Dermis microvascular lymphatic vessel endothelial cell (primary cell): ENCODE data around the gene ALX4. TPM values are rescaled to one million over a fixed set of nuclear protein-coding genes. Genes with fewer than 3 reads are reported as not detected.
A peak's percentile ranks its signal among the peaks of the same experiment; 100 is the strongest.

Experiments used
- DNase-seq, 2 donors: peaks; one replicate each; pipeline versions ENCODE4 v3.0.0 to v3.0.0-alpha.2; 2010; ENCODE audit warnings: low read depth in 2 of 2
- total RNA-seq: library from RNA; depleted of rRNA; stranded (reverse); fragments of >200 nt; gene quantifications from 2 replicates; pipeline ENCODE4 v1.2.1, GENCODE V29; 2014

ALX4 gene
- total RNA-seq, 1 donor from 2014 or later = not detected

GRCh38 chr11:44335052-44335760, 25.3 kb upstream of the ALX4 start:
- DNase-seq = no peak

DNA sequence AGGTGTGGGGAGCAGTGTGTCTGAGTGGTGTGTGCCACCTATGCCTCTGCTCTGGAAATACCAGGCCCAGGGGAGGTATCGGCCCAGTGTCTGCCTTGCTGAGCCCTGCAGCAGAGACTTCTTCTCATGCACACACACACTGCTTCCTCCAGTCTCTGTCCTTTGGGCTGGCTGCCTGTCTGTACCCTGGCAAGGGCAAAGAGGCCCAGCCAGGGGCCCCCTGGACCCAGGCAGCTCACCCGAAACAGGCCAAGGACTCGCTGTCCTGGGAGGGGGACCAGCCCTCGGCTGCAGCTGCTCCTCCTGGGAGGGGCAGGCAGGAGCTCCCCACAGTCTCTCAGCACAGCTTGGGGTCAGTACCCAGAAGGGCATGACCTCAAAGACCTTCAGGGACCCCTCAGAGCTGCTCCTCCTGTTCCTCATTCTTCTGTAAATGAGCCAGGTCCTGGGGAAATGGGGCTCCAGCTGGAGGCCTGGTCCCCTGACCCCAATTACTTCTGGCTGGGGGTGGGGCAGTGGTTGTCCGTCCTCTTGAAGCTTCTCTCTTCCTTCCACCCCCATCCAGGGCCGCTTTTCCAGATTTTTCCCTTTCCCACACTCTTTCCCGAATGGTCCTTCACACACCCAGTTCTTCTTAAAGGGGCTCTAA, 24.5 kb upstream of the ALX4 start:
- DNase-seq = no peak

GRCh38 chr11:44333271-44334218, 23.6 kb upstream of the ALX4 start:
- no peak for DNase-seq

GRCh38 chr11:44332665-44333064, 22.7 kb upstream of the ALX4 start:
- no peak for DNase-seq

GRCh38 chr11:44329472-44330230, 19.7 kb upstream of the ALX4 start:
- no peak for DNase-seq

DNA sequence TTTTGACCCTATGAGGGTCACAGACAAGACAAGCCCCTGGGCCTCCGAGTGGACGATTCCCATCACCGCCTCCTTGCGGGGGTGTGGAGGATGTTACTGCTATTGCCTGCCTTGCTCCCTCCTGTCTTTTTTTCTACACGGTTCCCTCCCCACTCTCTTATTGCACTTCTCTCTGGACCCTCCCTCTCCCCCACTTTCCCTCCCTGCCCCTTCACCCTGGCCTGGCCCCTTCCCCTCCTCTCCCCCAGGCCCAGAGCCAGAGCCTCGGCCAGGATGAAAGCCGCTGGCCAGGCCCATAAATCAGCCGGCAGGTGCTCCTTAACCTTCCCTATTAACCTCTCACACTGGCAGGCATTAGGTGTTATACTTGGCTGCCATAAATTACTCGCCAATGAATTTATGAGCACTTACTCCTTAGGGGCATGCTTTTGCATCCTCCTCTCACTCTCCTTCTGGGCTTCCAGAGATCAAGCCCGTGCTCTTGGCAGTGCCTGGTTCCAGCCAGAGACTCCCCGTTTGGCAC, 18.3 kb upstream of the ALX4 start:
- DNase-seq = no peak

- peak in 1 of 2 donors; percentile 29 for DNase-seq
Observed at GRCh38 chr11:44327730-44328129, 17.8 kb upstream of the ALX4 start.

DNA sequence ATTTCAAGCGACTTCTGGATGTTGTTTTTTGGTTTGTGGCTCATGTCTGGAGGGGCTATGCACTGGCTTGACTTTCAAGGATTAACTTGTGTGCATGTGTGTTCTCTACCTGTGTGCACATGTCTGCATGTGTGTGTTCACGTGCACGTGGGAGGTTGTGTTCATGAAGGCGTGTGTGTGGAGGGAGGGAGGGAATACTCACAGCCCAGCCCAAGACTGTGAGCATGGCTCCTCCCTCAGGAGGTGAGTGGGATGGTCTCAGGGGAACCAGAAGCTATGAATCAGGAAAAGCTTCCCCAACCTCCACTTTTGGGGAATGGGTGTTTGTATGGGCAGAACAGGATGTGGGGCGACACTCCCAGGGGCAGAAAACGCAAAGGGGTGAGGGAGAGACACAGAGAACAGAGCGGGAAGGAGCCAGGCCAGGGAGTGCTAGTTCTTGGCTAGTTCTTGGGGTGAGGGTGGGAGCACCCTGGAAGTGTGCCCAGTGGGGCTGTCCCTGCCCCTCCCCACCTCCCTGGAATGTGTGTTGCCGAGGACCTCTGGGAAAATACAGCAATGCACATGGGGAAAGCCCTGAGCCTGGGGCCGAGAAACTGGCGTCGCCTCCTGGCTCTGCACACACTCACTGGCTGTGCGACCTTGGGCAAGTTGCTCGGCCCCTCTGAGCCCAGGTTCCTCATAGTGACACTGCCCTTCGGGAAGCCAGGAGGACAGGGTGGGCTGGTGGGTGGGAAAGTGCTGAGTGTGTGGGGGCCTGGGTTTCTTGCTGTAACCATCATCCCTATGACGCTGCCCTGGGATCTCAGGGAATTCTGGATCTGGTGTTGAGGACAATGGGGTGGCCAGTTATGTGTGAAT, 16.9 kb upstream of the ALX4 start:
- no peak for DNase-seq

DNA sequence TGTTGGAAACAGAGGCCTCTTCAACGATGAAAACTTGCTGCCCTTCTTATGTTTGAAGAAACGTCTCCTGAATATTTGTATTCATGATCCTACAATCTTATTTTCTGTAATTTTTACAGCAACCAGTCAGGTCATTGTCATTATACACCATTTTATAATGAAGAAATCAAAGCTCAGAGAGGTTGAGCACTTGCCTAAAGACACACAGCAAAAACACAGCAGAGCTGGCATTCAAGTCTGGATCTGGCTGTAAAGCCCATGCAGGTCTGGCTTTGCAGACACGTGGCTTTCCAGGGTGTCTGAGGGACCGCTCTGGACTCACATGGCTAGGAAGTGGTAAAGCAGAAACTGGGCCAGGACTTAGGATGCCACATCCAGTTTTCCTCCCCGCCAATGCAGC, 15.8 kb upstream of the ALX4 start:
- no peak for DNase-seq

- DNase-seq = no peak
Observed at GRCh38 chr11:44324749-44325525, 15.0 kb upstream of the ALX4 start.

GRCh38 chr11:44324222-44324621, 14.3 kb upstream of the ALX4 start:
- no peak for DNase-seq

DNA sequence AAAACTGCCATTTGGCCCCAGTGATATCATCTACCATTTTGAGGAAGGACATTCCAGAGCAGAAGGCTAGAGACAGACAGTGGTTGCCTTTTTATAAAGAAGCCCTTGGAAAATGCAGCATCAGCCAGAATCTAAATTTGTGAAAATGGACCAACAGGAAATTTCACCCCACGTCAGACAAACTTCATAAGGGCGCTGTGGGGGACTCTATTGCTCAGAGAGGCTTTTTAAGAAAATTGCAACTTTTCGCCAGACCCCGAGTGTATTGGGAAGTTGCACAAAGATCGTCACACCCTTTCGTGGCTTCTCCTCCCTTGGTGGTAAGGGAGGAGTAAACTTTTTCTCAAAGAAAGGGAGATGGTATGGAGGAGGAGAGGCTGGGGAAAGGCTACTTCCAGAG, 12.3 kb upstream of the ALX4 start:
- DNase-seq = no peak

DNA sequence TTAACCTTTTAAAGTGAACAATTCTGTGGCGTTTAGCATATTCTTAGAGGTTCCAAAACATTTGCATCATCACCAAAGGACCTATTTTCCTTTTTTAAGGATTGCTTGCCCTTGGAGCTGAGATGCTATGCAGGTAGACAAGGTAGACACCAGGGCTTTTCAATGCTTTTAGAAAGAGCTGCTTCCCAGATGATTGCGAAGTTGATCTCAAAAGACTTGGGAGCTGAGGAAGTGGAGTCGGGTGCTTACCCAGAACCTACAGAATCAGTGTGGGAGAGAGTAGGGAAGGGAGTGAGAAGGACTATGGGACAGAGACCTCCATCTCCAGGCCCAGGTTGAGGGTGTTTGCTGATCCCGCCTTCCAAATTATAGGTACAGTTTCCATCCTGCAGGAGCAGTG, 11.1 kb upstream of the ALX4 start:
- DNase-seq = no peak

DNA sequence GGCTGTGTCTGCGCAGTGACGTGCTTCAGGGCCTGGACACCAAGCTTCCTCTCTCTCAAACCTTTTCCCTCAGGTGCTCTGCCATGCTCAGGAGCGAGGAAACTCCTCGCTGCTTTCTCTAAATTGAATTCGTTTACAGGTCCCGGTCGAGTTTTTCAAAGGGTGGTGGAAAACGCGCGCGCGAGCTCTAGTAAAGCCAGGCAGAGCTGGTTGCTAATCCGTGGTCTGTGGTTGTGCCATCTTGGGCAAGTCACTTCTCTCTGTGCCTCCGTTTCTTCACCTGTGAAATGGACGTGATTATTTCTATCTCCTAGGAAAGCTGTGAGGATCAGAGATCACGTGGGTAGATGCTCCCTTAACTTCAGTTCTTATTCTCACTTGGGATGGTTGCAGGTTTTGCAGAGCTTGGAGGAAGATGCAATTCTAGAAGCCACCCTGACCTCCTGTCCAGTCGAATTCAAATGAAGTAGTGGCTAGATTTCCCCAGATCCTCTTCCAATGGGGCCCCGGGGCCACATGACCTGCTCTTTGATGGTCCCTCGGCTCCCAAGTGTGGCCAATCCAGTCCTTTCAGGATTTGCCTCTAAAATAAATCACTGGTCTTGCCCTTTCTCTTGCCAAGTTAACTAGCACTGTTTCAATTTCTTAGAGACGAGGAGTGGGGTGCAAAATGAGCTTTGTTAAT, 10.5 kb upstream of the ALX4 start:
- no peak for DNase-seq

DNA sequence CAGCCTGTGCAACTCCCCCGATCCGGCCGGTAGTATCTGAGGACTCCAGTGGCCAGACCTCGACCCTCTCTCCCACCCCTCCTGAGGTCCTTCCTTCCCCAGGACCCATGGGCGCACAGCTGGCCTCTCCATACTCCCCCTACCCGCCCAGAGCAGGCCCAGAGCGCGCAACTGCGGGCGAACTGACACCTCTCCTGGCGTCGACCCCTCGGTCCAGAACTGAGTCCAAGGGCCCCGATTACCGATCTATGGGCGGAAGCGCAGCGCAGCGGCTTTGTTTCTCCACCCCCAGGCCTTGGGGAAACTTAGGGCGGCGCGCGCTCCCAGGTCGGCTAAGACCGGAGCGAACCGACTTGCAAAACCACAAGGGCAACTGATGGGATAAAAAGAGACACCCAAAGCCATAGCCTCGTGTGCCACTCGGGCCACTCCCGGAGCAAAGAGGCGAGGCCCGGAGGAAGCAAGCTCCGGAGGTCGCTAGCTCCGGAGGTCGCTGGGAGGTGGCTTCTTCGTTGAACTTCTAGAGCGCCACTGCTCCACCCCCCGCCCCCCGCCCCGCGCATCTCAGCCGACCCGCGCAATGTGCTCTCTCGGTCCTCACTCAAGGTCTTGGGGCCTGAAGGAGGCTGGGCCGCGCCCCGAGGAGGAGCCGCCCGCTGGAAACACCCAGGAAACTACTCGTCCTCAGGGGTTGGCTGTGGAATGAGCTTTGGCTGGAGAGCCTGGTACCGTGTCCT, 9.8 kb upstream of the ALX4 start:
- no peak for DNase-seq

DNA sequence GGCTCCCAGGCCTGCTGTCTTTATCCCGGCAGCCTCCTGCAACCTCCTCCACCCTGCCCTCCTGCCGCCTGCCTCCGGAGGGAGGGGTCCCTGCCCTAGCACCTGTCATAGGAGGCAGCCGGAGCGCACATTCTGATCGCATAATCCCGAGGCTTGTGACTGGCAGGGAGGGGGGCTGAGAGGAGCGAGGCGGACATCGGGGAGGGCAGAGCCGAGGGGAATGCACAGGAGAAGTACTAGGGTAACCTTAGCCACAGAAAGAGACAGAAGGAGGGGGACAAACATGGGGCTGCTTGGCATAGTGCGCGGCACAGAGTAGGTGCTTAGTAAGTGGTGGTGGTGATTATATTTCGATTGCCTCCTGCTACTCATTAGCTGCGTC, 9.2 kb upstream of the ALX4 start:
- DNase-seq = no peak

- no peak for DNase-seq
Observed at GRCh38 chr11:44318369-44318768, 8.4 kb upstream of the ALX4 start.

GRCh38 chr11:44316659-44317240, 6.8 kb upstream of the ALX4 start:
- no peak for DNase-seq
